Measurements from ENCODE around the gene GEMIN4. TPM values are rescaled to one million over a fixed set of nuclear protein-coding genes. Genes with fewer than 3 reads are reported as not detected.

Gene GEMIN4
- polyA plus RNA-seq, 3 donors = 8.8 to 10.6 (median 10.1) TPM

DNA sequence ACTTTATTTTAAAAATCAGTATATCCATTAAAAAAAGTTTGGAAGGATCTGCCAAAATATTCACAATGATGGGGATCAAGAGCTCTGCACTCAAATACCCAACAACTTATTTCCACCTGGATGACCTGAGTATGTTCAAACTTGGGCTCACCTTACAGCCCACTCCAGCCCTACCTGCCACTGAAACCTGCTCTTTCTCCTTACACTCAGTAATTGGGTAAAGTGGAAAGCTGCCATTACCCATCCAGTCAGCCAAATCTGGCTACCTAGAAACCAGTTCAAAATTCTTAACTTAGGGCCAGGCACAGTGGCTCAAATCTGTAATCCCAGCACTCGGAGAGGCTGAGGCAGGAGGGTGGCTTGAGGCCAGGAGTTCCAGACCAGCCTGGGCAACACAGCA lies 47.1 kb downstream of the GEMIN4 start:
- WGBS (ENCODE audit: insufficient coverage) = no CpG with 5 or more reads among the region's 1 CpG
- peaks cover 46 to 77% of the 10 kb centered on the region in 2 donors for H3K36me3 Mint-ChIP-seq
- H3K36me3 ChIP-seq (replicated peaks in 1 of 2; ENCODE audit: control insufficient read depth in 1 of 2, insufficient read depth in 2 of 2, low read length in 2 of 2) = peaks cover 40 to 71% of the 10 kb centered on the region in 2 donors
- TF ChIP-seq, protein P1, sequence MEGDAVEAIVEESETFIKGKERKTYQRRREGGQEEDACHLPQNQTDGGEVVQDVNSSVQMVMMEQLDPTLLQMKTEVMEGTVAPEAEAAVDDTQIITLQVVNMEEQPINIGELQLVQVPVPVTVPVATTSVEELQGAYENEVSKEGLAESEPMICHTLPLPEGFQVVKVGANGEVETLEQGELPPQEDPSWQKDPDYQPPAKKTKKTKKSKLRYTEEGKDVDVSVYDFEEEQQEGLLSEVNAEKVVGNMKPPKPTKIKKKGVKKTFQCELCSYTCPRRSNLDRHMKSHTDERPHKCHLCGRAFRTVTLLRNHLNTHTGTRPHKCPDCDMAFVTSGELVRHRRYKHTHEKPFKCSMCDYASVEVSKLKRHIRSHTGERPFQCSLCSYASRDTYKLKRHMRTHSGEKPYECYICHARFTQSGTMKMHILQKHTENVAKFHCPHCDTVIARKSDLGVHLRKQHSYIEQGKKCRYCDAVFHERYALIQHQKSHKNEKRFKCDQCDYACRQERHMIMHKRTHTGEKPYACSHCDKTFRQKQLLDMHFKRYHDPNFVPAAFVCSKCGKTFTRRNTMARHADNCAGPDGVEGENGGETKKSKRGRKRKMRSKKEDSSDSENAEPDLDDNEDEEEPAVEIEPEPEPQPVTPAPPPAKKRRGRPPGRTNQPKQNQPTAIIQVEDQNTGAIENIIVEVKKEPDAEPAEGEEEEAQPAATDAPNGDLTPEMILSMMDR (IDR thresholded peaks at IDR 0.05) = no peak
- H3K9ac ChIP-seq (ENCODE audit: insufficient read depth, low read length, poor library complexity, severe bottlenecking) = no peak overlapping the region
- H3K9me3 ChIP-seq (replicated peaks in 1 of 2; ENCODE audit: control insufficient read depth in 1 of 2, insufficient read depth in 1 of 2, low read length in 2 of 2) = no peaks in the 10 kb centered on the region
- H3K4me3 Mint-ChIP-seq = no peak overlapping the region
- H3K27me3 ChIP-seq (ENCODE audit: control insufficient read depth in 2 of 2, insufficient read depth in 2 of 2, low read length in 2 of 2) = no peaks in the 10 kb centered on the region
- peaks cover 74% of the 10 kb centered on the region for H3K79me2 ChIP-seq (ENCODE audit: insufficient read depth, low read length)
- peak overlapping the region in 1 of 7 donors; percentile 3 for H3K27ac Mint-ChIP-seq
- H3K4me1 Mint-ChIP-seq = no peaks in the 10 kb centered on the region
- H2AFZ ChIP-seq (ENCODE audit: insufficient read depth, low read depth, low read length, poor library complexity, severe bottlenecking) = no peak overlapping the region
- H3K27me3 Mint-ChIP-seq (ENCODE audit: low read depth in 3 of 3) = no peaks in the 10 kb centered on the region
- intact Hi-C loops (cut with micrococcal nuclease) = no loop called here
- no peaks in the 10 kb centered on the region for H3K4me1 ChIP-seq (ENCODE audit: control insufficient read depth in 1 of 2, insufficient read depth in 2 of 2, low read length in 2 of 2)
- H4K20me1 ChIP-seq (ENCODE audit: insufficient read depth, low read length) = peaks cover 43% of the 10 kb centered on the region
- no peak for DNase-seq
- no peak overlapping the region for H3K4me3 ChIP-seq (replicated peaks in 1 of 3; ENCODE audit: low read depth in 2 of 3, low read length in 3 of 3)
- no peaks in the 10 kb centered on the region for H3K9me3 Mint-ChIP-seq
- no peak overlapping the region for H3K4me2 ChIP-seq (replicated peaks; ENCODE audit: extremely low read depth, low read length, poor library complexity, severe bottlenecking)
- H3K27ac ChIP-seq (ENCODE audit: low read depth in 1 of 2, low read length in 2 of 2) = no peak overlapping the region

DNA sequence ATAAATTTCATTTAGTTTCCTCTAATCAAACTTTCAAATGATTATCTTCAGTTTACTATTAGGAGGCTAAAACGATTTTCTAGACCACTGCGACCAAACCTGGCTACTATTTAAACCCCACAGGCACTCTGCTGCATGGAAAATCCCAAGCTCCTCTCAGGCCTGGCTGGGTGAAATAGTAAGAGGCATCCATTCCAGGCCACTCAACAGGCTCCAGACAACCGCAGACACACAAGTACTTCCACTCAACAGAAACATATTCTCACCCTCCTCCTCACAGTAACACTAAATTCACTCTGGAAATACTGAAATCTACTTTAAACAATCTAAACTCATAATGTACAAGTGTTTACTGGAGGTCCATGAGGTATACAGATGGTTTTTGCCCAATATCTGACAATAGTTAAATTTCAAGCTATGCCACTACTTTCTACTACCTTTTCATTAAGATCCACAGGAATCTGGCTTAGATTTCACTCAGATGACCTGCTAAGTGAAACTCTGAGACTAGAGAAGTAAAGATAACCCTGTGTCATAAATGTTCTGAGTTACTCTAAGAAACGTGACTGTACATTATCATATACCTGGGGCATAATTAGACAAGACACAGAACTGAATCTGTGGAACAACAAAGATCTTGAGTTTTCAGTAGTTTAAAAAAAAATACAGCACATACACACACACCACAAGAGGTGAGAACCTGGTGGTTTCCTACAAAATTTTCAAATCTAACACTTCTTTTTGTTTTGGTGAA lies 47.8 kb downstream of the GEMIN4 start:
- peaks cover 73% of the 10 kb centered on the region for H3K79me2 ChIP-seq (ENCODE audit: insufficient read depth, low read length)
- Mint-ChIP-seq H3K27me3 (ENCODE audit: low read depth in 3 of 3) (no peaks in the 10 kb centered on the region), H3K9me3 (no peaks in the 10 kb centered on the region), H3K4me3 (no peak overlapping the region), H3K4me1 (peaks cover 5% of the 10 kb centered on the region), H3K27ac (peak overlapping the region in 2 of 7 donors; percentile 13 to 43), H3K36me3 (peaks cover 38 to 70% of the 10 kb centered on the region in 2 donors)
- H3K9me3 ChIP-seq (replicated peaks in 1 of 2; ENCODE audit: control insufficient read depth in 1 of 2, insufficient read depth in 1 of 2, low read length in 2 of 2) = no peaks in the 10 kb centered on the region
- TF ChIP-seq, protein P1 (IDR thresholded peaks at IDR 0.05) = no peak
- no peak overlapping the region for H3K4me2 ChIP-seq (replicated peaks; ENCODE audit: extremely low read depth, low read length, poor library complexity, severe bottlenecking)
- H3K27ac ChIP-seq (ENCODE audit: low read depth in 1 of 2, low read length in 2 of 2) = no peak overlapping the region
- no peaks in the 10 kb centered on the region for H3K27me3 ChIP-seq (ENCODE audit: control insufficient read depth in 2 of 2, insufficient read depth in 2 of 2, low read length in 2 of 2)
- H3K9ac ChIP-seq (ENCODE audit: insufficient read depth, low read length, poor library complexity, severe bottlenecking) = no peak overlapping the region
- H2AFZ ChIP-seq (ENCODE audit: insufficient read depth, low read depth, low read length, poor library complexity, severe bottlenecking) = no peak overlapping the region
- H3K4me3 ChIP-seq (replicated peaks in 1 of 3; ENCODE audit: low read depth in 2 of 3, low read length in 3 of 3) = no peak overlapping the region
- WGBS (ENCODE audit: insufficient coverage) = 100% methylated on average over 1 of the region's 4 CpGs
- DNase-seq = no peak
- peaks cover 0 to 4% of the 10 kb centered on the region in 2 donors for H3K4me1 ChIP-seq (ENCODE audit: control insufficient read depth in 1 of 2, insufficient read depth in 2 of 2, low read length in 2 of 2)
- H4K20me1 ChIP-seq (ENCODE audit: insufficient read depth, low read length) = peaks cover 43% of the 10 kb centered on the region
- H3K36me3 ChIP-seq (replicated peaks in 1 of 2; ENCODE audit: control insufficient read depth in 1 of 2, insufficient read depth in 2 of 2, low read length in 2 of 2) = peaks cover 33 to 64% of the 10 kb centered on the region in 2 donors
- intact Hi-C loops (cut with micrococcal nuclease) = loop anchor here (5.0 kb wide), 1 partner anchor 562 kb away; a partner anchor contains a TSS

All from CD14-positive monocyte (primary cell).